AG04449 (cell line): ENCODE data around the gene THRB.

Experiments
- CTCF ChIA-PET: fragments of 350-600 bp; formaldehyde crosslinking; extraction: SDS; loops from one replicate; lab custom pipeline; 2021; ENCODE audit warnings: antibody characterized with exemption; lab: Yijun Ruan, JAX
- POLR2A ChIA-PET: fragments of 400-600, 350-600 bp; formaldehyde crosslinking; extraction: SDS; loops from one replicate; lab custom pipeline; 2020; ENCODE audit warnings: antibody characterized with exemption, inconsistent platforms; lab: Yijun Ruan, JAX
- DNase-seq: peaks from one replicate; pipeline ENCODE4 v3.0.0-alpha.2; 2010; ENCODE audit warnings: low read depth, low spot score
- H3K4me3 ChIP-seq: 2 replicates; pipeline ENCODE4 v1.5.1; 2011; ENCODE audit warnings: low read depth, mild to moderate bottlenecking, control low read depth, low read length
- CTCF ChIP-seq: IDR thresholded peaks from one replicate; pipeline ENCODE4 v1.5.1; 2011; ENCODE audit warnings: mild to moderate bottlenecking, moderate library complexity, low read length, control low read depth, inconsistent platforms; ENCODE audit not compliant: insufficient read depth; ENCODE audit errors: missing control alignments

The THRB gene

GRCh38 chr3:24072193-24072592, 422.5 kb downstream of the THRB start:
- no peak for DNase-seq
- ChIA-PET POLR2A (no interaction called here), CTCF (no interaction called here)
- no peak overlapping the region for H3K4me3 ChIP-seq
- TF ChIP-seq CTCF, result no peak

- CTCF ChIA-PET, result interaction anchor here (1.6 kb wide), 1 partner anchor 9 kb away, joined by 3 read pairs; no protein-coding TSS in a partner anchor
- TF ChIP-seq CTCF, result no peak
- no peak for DNase-seq
- POLR2A ChIA-PET, result no interaction called here
- H3K4me3 ChIP-seq, result no peak overlapping the region
Measured at GRCh38 chr3:24069045-24069444, 425.6 kb downstream of the THRB start.

GRCh38 chr3:24067483-24067882, 427.2 kb downstream of the THRB start:
- DNase-seq, result no peak
- POLR2A ChIA-PET, result no interaction called here
- H3K4me3 ChIP-seq, result no peak overlapping the region
- CTCF ChIA-PET, result no interaction called here
- no peak for TF ChIP-seq CTCF
